HepG2 (cell line): ENCODE data around the gene ITGA6. TPM values are rescaled to one million over a fixed set of nuclear protein-coding genes. Genes with fewer than 3 reads are reported as not detected.
A peak's percentile ranks its signal among the peaks of the same experiment; 100 is the strongest.

Source experiments
- CAMTA2 ChIP-seq: sonication (generic); formaldehyde crosslinking; IDR thresholded peaks from 2 replicates; pipeline ENCODE4 v1.4.0; 2020; ENCODE audit warnings: mild to moderate bottlenecking, missing genetic modification reagents, borderline replicate concordance
- CBX5 ChIP-seq: sonication (generic); formaldehyde crosslinking; IDR thresholded peaks from 2 replicates; pipeline ENCODE4 v1.4.0; 2020; ENCODE audit warnings: missing genetic modification reagents, borderline replicate concordance
- HMGA1 ChIP-seq: sonication (generic); formaldehyde crosslinking; conservative IDR thresholded peaks from 2 replicates; pipeline ENCODE4 v1.4.0; 2020; ENCODE audit warnings: missing genetic modification reagents
- HNRNPL ChIP-seq: fragments of 200-400 bp; formaldehyde crosslinking; IDR thresholded peaks from 2 replicates; pipeline ENCODE4 v1.6.1; 2017; ENCODE audit warnings: mild to moderate bottlenecking, low read depth, low read length
- MZF1 ChIP-seq: sonication (generic); formaldehyde crosslinking; IDR thresholded peaks from 2 replicates; pipeline ENCODE4 v1.8.1; 2023; ENCODE audit warnings: mild to moderate bottlenecking, missing genetic modification reagents, borderline replicate concordance
- PITX1 ChIP-seq: sonication (generic); formaldehyde crosslinking; IDR thresholded peaks from 2 replicates; pipeline ENCODE4 v1.5.1; 2020; ENCODE audit warnings: mild to moderate bottlenecking, missing genetic modification reagents
- POLR2AphosphoS5 ChIP-seq: IDR thresholded peaks from 2 replicates; pipeline ENCODE4 v1.6.1; 2012; ENCODE audit warnings: low read depth, low read length
- SNAPC2 ChIP-seq: sonication (generic); formaldehyde crosslinking; IDR thresholded peaks from 2 replicates; pipeline ENCODE4 v1.8.1; 2022; ENCODE audit warnings: mild to moderate bottlenecking, missing genetic modification reagents
- SRSF1 ChIP-seq: fragments of 200-400 bp; formaldehyde crosslinking; optimal IDR thresholded peaks from 2 replicates; pipeline ENCODE3; 2017; ENCODE audit warnings: mild to moderate bottlenecking, low read depth, low read length, moderate library complexity
- SYNCRIP ChIP-seq: fragments of 200-400 bp; formaldehyde crosslinking; IDR thresholded peaks from 2 replicates; pipeline ENCODE4 v1.6.1; 2018; ENCODE audit warnings: mild to moderate bottlenecking, low read depth, low read length; ENCODE audit not compliant: insufficient read depth
- TRIM22 ChIP-seq: fragments of 450-650 bp; IDR thresholded peaks from 2 replicates; pipeline ENCODE4 v1.6.1; 2017
- TSC22D2 ChIP-seq: sonication (generic); formaldehyde crosslinking; IDR thresholded peaks from 2 replicates; pipeline ENCODE4 v1.5.1; 2020; ENCODE audit warnings: missing genetic modification reagents, mild to moderate bottlenecking, borderline replicate concordance
- ZIK1 ChIP-seq: sonication (generic); formaldehyde crosslinking; IDR thresholded peaks from 2 replicates; pipeline ENCODE4 v1.5.0; 2020; ENCODE audit warnings: mild to moderate bottlenecking, low read depth, missing genetic modification reagents, borderline replicate concordance
- ZKSCAN1 ChIP-seq: fragments of 150-350 bp; IDR thresholded peaks from 2 replicates; pipeline ENCODE4 v1.6.1; 2014; ENCODE audit warnings: low read length
- ZMAT3 ChIP-seq: sonication (generic); formaldehyde crosslinking; conservative IDR thresholded peaks from 2 replicates; pipeline ENCODE4 v1.7.0; 2021; ENCODE audit warnings: missing genetic modification reagents
- ZNF3 ChIP-seq: IDR thresholded peaks from 2 replicates; pipeline ENCODE4 v1.7.0; 2017; ENCODE audit warnings: inconsistent platforms
- ZNF549 ChIP-seq: sonication (generic); formaldehyde crosslinking; IDR thresholded peaks from 2 replicates; pipeline ENCODE4 v1.5.0; 2020; ENCODE audit warnings: missing genetic modification reagents
- ZNF660 ChIP-seq: sonication (generic); formaldehyde crosslinking; IDR thresholded peaks from 2 replicates; pipeline ENCODE4 v1.5.1; 2020; ENCODE audit warnings: mild to moderate bottlenecking, low read depth, missing genetic modification reagents, borderline replicate concordance
- ZNF761 ChIP-seq: sonication (generic); formaldehyde crosslinking; conservative IDR thresholded peaks from 2 replicates; pipeline ENCODE4 v1.4.0; 2020; ENCODE audit warnings: mild to moderate bottlenecking, missing genetic modification reagents
- polyA plus RNA-seq, 8 experiments: library from polyadenylated mRNA; depleted of rRNA in 3 of 8; stranded (reverse) in 7 of 8; unstranded in 1 of 8; fragments of >200 nt; fragmentation: Illumina TruSeq in 4 of 8; extraction: Trizol in 4 of 8; gene quantifications; 2 replicates each; pipeline versions ENCODE4 v1.2.1 to v1.2.3, GENCODE V29; 2011 to 2016; ENCODE audit warnings: low read depth in 4 of 8, missing spikeins in 1 of 8, mixed read lengths in 1 of 8; ENCODE audit not compliant: insufficient read depth in 1 of 8
- total RNA-seq, 5 experiments: library from RNA; depleted of rRNA; stranded (reverse); fragments of >200 nt; fragmentation: Illumina TruSeq; extraction: Trizol; gene quantifications; 2 replicates each; pipeline ENCODE4 v1.2.3, GENCODE V29; 2016; ENCODE audit warnings: low read depth in 1 of 5
- TF ChIP-seq, protein P1 (sequence below): sonication (generic); formaldehyde crosslinking; IDR thresholded peaks from 2 replicates; pipeline ENCODE4; 2020; ENCODE audit warnings: missing genetic modification reagents, mild to moderate bottlenecking, borderline replicate concordance
- TF ChIP-seq, protein P2 (sequence below): sonication (generic); formaldehyde crosslinking; IDR thresholded peaks from 2 replicates; pipeline ENCODE4 v1.8.0; 2022; ENCODE audit warnings: mild to moderate bottlenecking, missing genetic modification reagents; ENCODE audit not compliant: insufficient replicate concordance
- TF ChIP-seq, protein P3 (sequence below): sonication (generic); formaldehyde crosslinking; conservative IDR thresholded peaks from 2 replicates; pipeline ENCODE4 v1.8.0; 2022; ENCODE audit warnings: missing genetic modification reagents

ITGA6 gene
- total and polyA plus RNA-seq, 2 of the 13 experiments (the other 11 are each of a cell fraction or from before 2014, with no cell fraction given) = 24.0 to 92.5 TPM

DNA sequence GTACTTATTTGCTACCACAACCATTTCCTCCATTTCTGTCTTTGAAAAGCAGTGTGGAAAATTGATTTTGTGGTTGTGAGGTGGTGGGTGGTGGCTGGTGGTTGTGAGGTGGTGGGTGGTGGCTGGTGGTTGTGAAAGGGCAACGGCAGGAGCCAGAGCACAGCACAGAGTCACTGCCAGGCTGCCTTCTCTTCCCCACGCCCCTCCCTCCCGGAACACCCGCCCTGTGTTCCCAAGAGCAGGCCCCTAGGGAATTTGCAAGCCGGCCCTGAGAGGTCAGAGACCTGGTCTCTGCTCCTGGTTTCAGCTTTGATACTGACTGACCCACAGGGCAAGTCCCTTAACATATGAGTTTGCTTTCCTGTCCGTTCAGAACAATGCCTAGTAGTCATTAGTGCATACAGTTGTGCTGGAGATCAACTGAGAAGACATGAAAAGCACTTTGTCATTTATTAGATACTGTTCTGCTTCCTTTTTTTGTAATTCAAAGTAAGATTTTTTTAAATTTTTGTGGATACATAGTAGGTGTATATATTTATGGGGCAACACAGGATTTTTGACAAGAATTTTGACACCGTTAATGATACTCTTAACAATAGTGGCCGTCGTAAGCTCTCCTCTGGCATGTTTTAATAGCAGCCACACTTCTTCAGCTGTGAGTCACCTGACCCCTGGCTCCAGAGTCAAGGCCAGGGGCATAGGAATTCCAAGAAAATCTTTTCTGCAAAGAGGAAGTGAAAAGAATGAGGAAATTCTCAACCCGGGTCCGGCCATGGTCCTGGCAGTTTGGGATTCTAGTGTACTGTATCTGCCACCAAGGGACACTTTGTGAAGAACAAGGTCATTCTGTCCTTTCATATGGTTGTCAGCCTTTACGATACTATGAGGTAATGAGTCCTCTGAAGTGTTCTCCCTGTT, 53.2 kb downstream of the ITGA6 start (continued):
- TF ChIP-seq TSC22D2 (CRISPR knock-in tag) (no peak), ZKSCAN1 (0 out of 2 replicates have a peak, but pooled peaks have one; percentile 66), ZNF3 (CRISPR knock-in tag) (no peak), ZNF761 (CRISPR knock-in tag) (no peak; the same call in 1 of the 2 replicates), HMGA1 (CRISPR knock-in tag) (no peak), MZF1 (CRISPR knock-in tag) (no peak), ZNF549 (CRISPR knock-in tag) (no peak), SRSF1 (no peak), POLR2AphosphoS5 (no peak), ZNF660 (CRISPR knock-in tag) (no peak), SYNCRIP (no peak), CAMTA2 (CRISPR knock-in tag) (no peak), HNRNPL (peak; percentile 73; the same call in 1 of the 2 replicates), SNAPC2 (peak; percentile 86), ZMAT3 (no peak), CBX5 (no peak), PITX1 (CRISPR knock-in tag) (peak; percentile 69; the same call in 1 of the 2 replicates), TRIM22 (no peak), ZIK1 (CRISPR knock-in tag) (0 out of 2 replicates have a peak, but pooled peaks have one; percentile 37)
- TF ChIP-seq, protein P1, sequence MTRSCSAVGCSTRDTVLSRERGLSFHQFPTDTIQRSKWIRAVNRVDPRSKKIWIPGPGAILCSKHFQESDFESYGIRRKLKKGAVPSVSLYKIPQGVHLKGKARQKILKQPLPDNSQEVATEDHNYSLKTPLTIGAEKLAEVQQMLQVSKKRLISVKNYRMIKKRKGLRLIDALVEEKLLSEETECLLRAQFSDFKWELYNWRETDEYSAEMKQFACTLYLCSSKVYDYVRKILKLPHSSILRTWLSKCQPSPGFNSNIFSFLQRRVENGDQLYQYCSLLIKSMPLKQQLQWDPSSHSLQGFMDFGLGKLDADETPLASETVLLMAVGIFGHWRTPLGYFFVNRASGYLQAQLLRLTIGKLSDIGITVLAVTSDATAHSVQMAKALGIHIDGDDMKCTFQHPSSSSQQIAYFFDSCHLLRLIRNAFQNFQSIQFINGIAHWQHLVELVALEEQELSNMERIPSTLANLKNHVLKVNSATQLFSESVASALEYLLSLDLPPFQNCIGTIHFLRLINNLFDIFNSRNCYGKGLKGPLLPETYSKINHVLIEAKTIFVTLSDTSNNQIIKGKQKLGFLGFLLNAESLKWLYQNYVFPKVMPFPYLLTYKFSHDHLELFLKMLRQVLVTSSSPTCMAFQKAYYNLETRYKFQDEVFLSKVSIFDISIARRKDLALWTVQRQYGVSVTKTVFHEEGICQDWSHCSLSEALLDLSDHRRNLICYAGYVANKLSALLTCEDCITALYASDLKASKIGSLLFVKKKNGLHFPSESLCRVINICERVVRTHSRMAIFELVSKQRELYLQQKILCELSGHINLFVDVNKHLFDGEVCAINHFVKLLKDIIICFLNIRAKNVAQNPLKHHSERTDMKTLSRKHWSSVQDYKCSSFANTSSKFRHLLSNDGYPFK (CRISPR knock-in tag) = no peak
- TF ChIP-seq, protein P2, sequence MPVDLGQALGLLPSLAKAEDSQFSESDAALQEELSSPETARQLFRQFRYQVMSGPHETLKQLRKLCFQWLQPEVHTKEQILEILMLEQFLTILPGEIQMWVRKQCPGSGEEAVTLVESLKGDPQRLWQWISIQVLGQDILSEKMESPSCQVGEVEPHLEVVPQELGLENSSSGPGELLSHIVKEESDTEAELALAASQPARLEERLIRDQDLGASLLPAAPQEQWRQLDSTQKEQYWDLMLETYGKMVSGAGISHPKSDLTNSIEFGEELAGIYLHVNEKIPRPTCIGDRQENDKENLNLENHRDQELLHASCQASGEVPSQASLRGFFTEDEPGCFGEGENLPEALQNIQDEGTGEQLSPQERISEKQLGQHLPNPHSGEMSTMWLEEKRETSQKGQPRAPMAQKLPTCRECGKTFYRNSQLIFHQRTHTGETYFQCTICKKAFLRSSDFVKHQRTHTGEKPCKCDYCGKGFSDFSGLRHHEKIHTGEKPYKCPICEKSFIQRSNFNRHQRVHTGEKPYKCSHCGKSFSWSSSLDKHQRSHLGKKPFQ (CRISPR knock-in tag) = no peak
- TF ChIP-seq, protein P3, sequence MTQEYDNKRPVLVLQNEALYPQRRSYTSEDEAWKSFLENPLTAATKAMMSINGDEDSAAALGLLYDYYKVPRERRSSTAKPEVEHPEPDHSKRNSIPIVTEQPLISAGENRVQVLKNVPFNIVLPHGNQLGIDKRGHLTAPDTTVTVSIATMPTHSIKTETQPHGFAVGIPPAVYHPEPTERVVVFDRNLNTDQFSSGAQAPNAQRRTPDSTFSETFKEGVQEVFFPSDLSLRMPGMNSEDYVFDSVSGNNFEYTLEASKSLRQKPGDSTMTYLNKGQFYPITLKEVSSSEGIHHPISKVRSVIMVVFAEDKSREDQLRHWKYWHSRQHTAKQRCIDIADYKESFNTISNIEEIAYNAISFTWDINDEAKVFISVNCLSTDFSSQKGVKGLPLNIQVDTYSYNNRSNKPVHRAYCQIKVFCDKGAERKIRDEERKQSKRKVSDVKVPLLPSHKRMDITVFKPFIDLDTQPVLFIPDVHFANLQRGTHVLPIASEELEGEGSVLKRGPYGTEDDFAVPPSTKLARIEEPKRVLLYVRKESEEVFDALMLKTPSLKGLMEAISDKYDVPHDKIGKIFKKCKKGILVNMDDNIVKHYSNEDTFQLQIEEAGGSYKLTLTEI (CRISPR knock-in tag) = no peak
